ENCODE data around the gene SNAP29.

DNA sequence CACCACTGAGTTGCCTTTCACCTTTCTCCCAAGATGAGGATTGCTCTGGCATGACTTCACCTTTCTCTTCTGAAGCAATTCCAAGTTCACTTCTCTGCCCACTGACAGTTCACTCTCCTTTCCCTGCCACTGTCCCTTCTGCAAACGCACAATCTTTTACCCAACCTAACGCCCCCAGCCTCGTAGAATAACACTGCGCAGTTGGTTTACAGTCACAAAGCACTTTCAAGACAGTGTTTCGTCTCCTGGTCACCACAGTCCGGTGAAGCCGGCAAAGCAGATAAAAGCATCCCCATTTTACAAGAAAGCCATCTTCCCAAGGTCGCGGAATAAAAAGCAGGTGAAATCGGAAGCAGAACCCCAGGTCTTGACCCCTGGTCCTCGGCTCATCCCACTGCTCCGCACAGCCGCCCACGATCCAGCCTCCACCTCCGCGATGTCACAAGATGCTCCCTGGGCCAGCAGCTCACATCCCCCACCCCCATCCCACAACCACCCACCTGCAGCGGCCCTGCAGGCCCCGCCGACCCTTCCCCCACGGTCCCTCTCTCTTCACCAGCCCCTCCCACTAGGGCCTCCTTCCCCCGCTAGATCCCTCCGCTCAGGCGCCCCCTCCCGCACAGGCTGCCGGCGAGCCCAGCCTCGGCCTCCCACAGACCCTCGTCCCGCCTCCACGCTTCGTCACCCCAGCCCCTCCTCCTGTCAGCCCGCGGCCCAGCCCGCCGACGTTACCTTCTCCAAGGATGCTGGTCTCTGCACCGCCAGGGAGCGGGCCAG lies 781 bp upstream of the SNAP29 start:
- no peak for TF ChIP-seq POLR2A (IDR thresholded peaks at IDR 0.05; ENCODE audit: low read depth, low read length)
- no peak for TF ChIP-seq CTCF (IDR thresholded peaks at IDR 0.05; ENCODE audit: extremely low read depth in 1 of 2, insufficient read depth in 1 of 2, low read depth in 1 of 2, low read length in 2 of 2)
- no peak for TF ChIP-seq POLR2AphosphoS5 (IDR thresholded peaks at IDR 0.05; ENCODE audit: insufficient read depth, low read depth, low read length)
- TF ChIP-seq EZH2 (IDR thresholded peaks at IDR 0.05; ENCODE audit: borderline replicate concordance, low read depth, low read length, severe bottlenecking): no peak

All from endothelial cell of umbilical vein (primary cell).